ENCODE results near the gene MCM3AP.

Gene MCM3AP

DNA sequence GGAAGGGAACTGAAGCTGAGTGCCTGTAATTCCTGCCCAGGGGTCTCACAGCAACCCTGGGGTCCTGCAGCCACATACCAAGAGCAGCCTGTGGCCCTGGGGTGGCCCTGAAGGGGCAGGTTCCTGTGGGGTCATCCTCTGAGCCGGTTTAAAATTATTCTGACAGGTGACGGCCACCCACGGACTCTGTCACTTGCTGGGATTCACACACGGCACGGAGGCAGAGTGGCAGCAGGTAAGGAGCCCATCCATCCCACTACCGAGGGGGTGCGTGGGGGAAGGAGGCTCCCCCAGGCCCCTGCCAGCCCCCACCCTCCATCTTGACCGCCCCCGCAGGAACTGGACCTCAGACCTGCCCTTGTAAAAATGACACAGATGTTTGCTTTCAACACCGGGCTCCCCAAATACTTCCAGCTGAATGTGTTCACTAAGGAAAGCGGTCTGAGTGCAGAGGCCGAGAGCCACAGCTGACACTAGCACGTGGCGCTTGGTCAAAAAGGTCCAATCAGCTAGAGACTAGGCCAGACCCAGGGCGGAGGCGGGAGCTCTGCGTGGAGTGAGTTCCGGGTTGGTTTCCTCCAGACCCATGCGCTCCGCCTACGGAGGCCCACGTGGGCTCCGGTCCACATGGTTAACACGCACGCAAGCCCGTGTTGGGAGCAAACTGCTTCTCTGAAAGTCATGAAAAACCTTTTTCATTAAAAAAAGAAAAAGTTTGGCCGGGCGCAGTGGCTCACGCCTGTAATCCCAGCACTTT lies 10.8 kb upstream of the MCM3AP start:
- Mint-ChIP-seq H3K4me1 (peaks cover 24% of the 10 kb centered on the region), H3K27ac (peak overlapping the region; percentile 42), H3K9me3 (peaks cover 21% of the 10 kb centered on the region), H3K36me3 (ENCODE audit: low read depth) (peaks cover 52% of the 10 kb centered on the region), H3K4me3 (no peak overlapping the region), H3K27me3 (ENCODE audit: low read depth, poor library complexity) (peaks cover 10% of the 10 kb centered on the region)
- DNase-seq = no peak
- TF ChIP-seq, protein P1, sequence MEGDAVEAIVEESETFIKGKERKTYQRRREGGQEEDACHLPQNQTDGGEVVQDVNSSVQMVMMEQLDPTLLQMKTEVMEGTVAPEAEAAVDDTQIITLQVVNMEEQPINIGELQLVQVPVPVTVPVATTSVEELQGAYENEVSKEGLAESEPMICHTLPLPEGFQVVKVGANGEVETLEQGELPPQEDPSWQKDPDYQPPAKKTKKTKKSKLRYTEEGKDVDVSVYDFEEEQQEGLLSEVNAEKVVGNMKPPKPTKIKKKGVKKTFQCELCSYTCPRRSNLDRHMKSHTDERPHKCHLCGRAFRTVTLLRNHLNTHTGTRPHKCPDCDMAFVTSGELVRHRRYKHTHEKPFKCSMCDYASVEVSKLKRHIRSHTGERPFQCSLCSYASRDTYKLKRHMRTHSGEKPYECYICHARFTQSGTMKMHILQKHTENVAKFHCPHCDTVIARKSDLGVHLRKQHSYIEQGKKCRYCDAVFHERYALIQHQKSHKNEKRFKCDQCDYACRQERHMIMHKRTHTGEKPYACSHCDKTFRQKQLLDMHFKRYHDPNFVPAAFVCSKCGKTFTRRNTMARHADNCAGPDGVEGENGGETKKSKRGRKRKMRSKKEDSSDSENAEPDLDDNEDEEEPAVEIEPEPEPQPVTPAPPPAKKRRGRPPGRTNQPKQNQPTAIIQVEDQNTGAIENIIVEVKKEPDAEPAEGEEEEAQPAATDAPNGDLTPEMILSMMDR (IDR thresholded peaks at IDR 0.05) = no peak

DNA sequence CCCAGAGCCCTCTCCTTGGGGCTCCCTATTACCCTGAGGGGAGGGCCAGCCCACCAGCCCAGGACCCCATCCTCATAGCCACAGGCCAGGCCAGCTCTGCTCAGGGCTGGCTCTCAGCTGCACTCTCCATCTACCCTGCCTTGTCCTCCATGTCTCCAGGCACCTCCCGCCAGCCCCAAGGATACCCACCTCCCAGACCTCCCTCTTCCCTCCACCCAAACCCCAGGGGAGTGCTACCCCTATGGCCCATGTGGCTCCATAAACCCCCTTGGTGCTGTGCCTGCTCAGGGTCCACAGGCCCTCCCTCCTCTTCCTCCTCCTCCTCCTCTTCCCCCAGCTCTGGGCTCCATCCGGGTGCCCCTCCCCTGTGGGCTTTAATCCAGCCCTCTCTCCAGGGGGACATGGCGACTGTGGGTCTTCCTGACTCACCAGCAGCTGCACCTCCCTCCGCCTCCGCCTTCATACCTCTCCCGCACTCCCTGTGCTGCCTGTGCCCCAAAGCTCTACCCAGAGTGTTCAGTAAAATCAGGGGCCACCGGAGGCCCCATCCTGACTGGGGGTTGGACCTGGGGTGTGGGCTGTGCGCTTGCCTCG lies 9.9 kb upstream of the MCM3AP start:
- Mint-ChIP-seq H3K27me3 (ENCODE audit: low read depth, poor library complexity) (peaks cover 7% of the 10 kb centered on the region), H3K27ac (no peak overlapping the region), H3K9me3 (peaks cover 21% of the 10 kb centered on the region), H3K4me1 (peaks cover 24% of the 10 kb centered on the region), H3K36me3 (ENCODE audit: low read depth) (peaks cover 45% of the 10 kb centered on the region), H3K4me3 (no peak overlapping the region)
- TF ChIP-seq, protein P1 (IDR thresholded peaks at IDR 0.05) = no peak
- no peak for DNase-seq

DNA sequence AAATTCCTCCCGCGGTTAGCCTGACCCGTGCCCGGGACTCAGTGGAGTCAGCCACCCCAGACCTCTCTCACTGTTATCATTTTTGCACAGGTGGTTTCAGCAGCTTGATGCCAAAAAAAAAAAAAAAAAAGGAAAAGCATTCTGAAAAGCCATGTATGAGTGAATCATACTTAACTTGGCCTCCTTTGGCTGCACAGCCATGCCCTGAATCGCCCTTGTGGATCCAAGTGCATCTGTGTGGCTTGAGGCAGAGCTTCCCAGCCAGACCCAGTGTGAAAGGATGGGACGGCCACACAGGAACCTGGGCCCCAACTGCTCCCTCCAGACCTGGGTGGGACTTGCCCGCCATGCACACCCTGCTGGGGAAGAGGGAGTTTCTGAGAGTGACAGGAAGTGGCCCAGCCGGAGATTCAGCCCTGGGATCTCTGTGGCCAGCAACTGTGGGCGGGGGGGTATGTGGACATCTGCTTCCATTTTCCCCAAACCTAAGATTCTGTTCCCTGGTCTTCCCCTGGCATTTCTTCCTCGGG lies 9.3 kb upstream of the MCM3AP start:
- no peak overlapping the region for H3K27ac Mint-ChIP-seq
- H3K4me3 Mint-ChIP-seq = no peak overlapping the region
- peaks cover 27% of the 10 kb centered on the region for H3K4me1 Mint-ChIP-seq

DNA sequence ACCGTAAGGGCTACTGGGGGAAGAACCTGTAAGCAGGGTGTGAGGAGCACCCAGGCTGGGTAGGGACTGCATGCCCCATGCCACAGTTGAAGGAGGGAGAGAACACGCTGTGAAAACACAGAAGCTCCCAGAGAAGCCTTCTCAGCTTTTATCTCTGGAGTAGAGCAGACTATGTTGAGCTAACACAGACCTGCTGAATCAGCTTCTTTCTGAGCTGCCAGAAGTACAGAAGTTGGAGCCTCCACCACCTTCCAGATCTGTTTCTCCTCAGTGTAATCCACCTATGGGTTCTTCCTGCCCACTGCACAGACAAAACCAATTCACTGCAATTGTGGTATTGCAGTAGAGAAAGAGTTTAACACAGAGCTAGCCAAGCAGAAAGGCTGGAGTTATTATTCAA lies 6.2 kb upstream of the MCM3AP start:
- TF ChIP-seq, protein P1 (IDR thresholded peaks at IDR 0.05) = no peak
- Mint-ChIP-seq H3K27ac (peak overlapping the region; percentile 39), H3K4me1 (peaks cover 48% of the 10 kb centered on the region), H3K36me3 (ENCODE audit: low read depth) (peaks cover 36% of the 10 kb centered on the region), H3K9me3 (peaks cover 21% of the 10 kb centered on the region), H3K4me3 (no peak overlapping the region), H3K27me3 (ENCODE audit: low read depth, poor library complexity) (no peaks in the 10 kb centered on the region)
- DNase-seq = no peak

More for the DNA sequence above, 9.3 kb upstream of the MCM3AP start:
- no peak for DNase-seq
- Mint-ChIP-seq H3K36me3 (ENCODE audit: low read depth) (peaks cover 42% of the 10 kb centered on the region), H3K9me3 (peaks cover 21% of the 10 kb centered on the region), H3K27me3 (ENCODE audit: low read depth, poor library complexity) (peaks cover 7% of the 10 kb centered on the region)
- TF ChIP-seq, protein P1 (IDR thresholded peaks at IDR 0.05) = no peak

DNA sequence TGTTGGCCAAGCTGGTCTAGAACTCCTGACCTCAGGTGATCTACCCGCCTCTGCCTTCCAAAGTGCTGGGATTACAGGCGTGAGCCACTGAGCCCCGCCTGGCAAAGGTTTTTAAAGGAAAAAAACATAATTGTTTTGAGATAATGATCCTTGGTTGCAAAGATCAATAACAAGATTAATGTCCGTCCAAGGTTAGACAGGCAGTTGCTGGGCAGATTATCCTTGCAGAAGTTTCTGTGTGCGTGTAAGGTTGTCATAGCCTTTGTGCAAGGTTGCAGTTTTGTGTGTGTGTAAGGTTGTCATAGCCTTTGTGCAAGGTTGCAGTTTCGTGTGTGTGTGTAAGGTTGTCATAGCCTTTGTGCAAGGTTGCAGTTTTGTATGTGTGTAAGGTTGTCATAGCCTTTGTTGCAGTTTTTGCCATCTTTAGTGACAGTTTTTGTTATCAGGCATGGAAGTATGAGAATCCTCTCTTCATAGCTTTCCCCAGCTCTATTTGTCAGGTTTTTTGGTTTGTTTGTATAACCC lies 4.3 kb upstream of the MCM3AP start:
- peaks cover 42% of the 10 kb centered on the region for H3K4me1 Mint-ChIP-seq
- no peak overlapping the region for H3K27ac Mint-ChIP-seq
- no peak overlapping the region for H3K4me3 Mint-ChIP-seq
- no peaks in the 10 kb centered on the region for H3K27me3 Mint-ChIP-seq (ENCODE audit: low read depth, poor library complexity)
- TF ChIP-seq, protein P1 (IDR thresholded peaks at IDR 0.05) = no peak
- H3K9me3 Mint-ChIP-seq = peaks cover 24% of the 10 kb centered on the region
- peaks cover 40% of the 10 kb centered on the region for H3K36me3 Mint-ChIP-seq (ENCODE audit: low read depth)
- no peak for DNase-seq

Data from nephron progenitor cell (in vitro differentiated cells).